HepG2 (cell line): ENCODE data around the gene CHST11. TPM values are rescaled to one million over a fixed set of nuclear protein-coding genes. Genes with fewer than 3 reads are reported as not detected.

ENCODE experiments used
- ATAC-seq: fragments of 200-7000 bp; cut with Tn5 transposase; 3 replicates; pipeline ENCODE4 v1.9.1; 2020; ENCODE audit warnings: mild to moderate bottlenecking, moderate library complexity
- BruUV-seq: library from RNA; stranded (reverse); fragments of 400-500 nt; replicated peaks from 2 replicates; lab custom pipeline; 2021; lab: Mats Ljungman, UMichigan
- CTCF ChIA-PET: fragments of 300-600 bp; formaldehyde crosslinking; extraction: SDS; loops from one replicate; lab custom pipeline; 2021; ENCODE audit warnings: low total read pairs, inconsistent platforms, low intra/inter-chr PET ratio; lab: Yijun Ruan, JAX
- POLR2A ChIA-PET: fragments of 350-600 bp; sonication (Branson Sonifier 250); formaldehyde crosslinking; loops from one replicate; lab custom pipeline; 2020; ENCODE audit warnings: antibody characterized with exemption, inconsistent platforms; lab: Yijun Ruan, JAX
- DNase-seq: peaks from one replicate; pipeline ENCODE4 v3.0.0-alpha.2; 2015; ENCODE audit warnings: low spot score
- FAIRE-seq: peaks from 3 replicates; lab custom pipeline; 2011; peaks lifted over from hg19 to GRCh38; lab: Jason Lieb, UNC
- H2AFZ ChIP-seq: one replicate; pipeline ENCODE4 v1.6.1; 2011; ENCODE audit warnings: low read length, inconsistent platforms
- H3K27ac ChIP-seq: fragments of 300-600 bp; 3 replicates; pipeline ENCODE4 v1.8.0; 2011; ENCODE audit warnings: mixed run types, mild to moderate bottlenecking, mixed read lengths, low read length, inconsistent platforms; ENCODE audit not compliant: insufficient read depth; ENCODE audit errors: extremely low read length
- H3K27me3 ChIP-seq, 2 experiments: fragments of 200-600 bp in 1 of 2; 2 replicates in 1 of 2; 3 replicates in 1 of 2; pipeline versions ENCODE4 v1.6.0 to v1.8.0; 2011; ENCODE audit warnings: low read length in 2 of 2, mild to moderate bottlenecking in 2 of 2, moderate library complexity in 2 of 2, inconsistent platforms in 1 of 2; ENCODE audit not compliant: insufficient read depth in 2 of 2, control insufficient read depth in 1 of 2
- H3K36me3 ChIP-seq, 2 experiments: fragments of 200-600 bp in 1 of 2; replicated peaks in 1 of 2; 2 replicates in 1 of 2; 3 replicates in 1 of 2; pipeline versions ENCODE4 v1.5.1 to v1.8.0; 2011; ENCODE audit warnings: low read length in 2 of 2, inconsistent platforms in 1 of 2; ENCODE audit not compliant: insufficient read depth in 2 of 2, control insufficient read depth in 1 of 2
- H3K4me1 ChIP-seq: 2 replicates; pipeline ENCODE4 v1.5.1; 2012; ENCODE audit warnings: low read length, inconsistent platforms; ENCODE audit not compliant: insufficient read depth
- H3K4me2 ChIP-seq: 2 replicates; pipeline ENCODE4 v1.6.0; 2011; ENCODE audit warnings: low read depth, low read length, inconsistent platforms
- H3K4me3 ChIP-seq, 3 experiments: fragments of 200-600 bp in 1 of 3; sonication (generic), shearing (Covaris generic) in 1 of 3; replicated peaks in 1 of 3; 2 replicates each; pipeline ENCODE4 v1.5.1; 2011 to 2016; ENCODE audit warnings: low read length in 3 of 3, inconsistent platforms in 2 of 3, low read depth in 2 of 3, mild to moderate bottlenecking in 2 of 3, control low read depth in 1 of 3, mixed read lengths in 1 of 3; ENCODE audit not compliant: insufficient read depth in 1 of 3
- H3K79me2 ChIP-seq: one replicate; pipeline ENCODE4 v1.6.1; 2011; ENCODE audit warnings: low read length, inconsistent platforms; ENCODE audit not compliant: insufficient read depth
- H3K9ac ChIP-seq: 2 replicates; pipeline ENCODE4 v1.6.0; 2011; ENCODE audit warnings: mild to moderate bottlenecking, low read depth, low read length, inconsistent platforms; ENCODE audit not compliant: insufficient read depth
- H3K9me3 ChIP-seq: 2 replicates; pipeline ENCODE4 v1.5.1; 2012; ENCODE audit warnings: mild to moderate bottlenecking, low read length
- H4K20me1 ChIP-seq: 2 replicates; pipeline ENCODE4 v1.6.0; 2011; ENCODE audit warnings: inconsistent platforms, mild to moderate bottlenecking, low read length, moderate library complexity; ENCODE audit not compliant: insufficient read depth
- AHR ChIP-seq: IDR thresholded peaks from 2 replicates; pipeline ENCODE4 v1.6.1; 2018; ENCODE audit warnings: missing genetic modification reagents, missing compliant biosample characterization
- BRCA1 ChIP-seq: sonication (generic); formaldehyde crosslinking; IDR thresholded peaks from 2 replicates; pipeline ENCODE4 v1.4.0; 2020; ENCODE audit warnings: missing genetic modification reagents
- HOXA7 ChIP-seq: sonication (generic); formaldehyde crosslinking; IDR thresholded peaks from 2 replicates; pipeline ENCODE4 v1.8.1; 2022; ENCODE audit warnings: mild to moderate bottlenecking, missing genetic modification reagents, moderate library complexity
- KDM1A ChIP-seq: IDR thresholded peaks from 2 replicates; pipeline ENCODE4 v1.6.1; 2016; ENCODE audit warnings: missing compliant biosample characterization
- NCOR1 ChIP-seq: fragments of 200-600 bp; sonication (generic); IDR thresholded peaks from 2 replicates; pipeline ENCODE4 v1.7.0; 2017; ENCODE audit warnings: antibody characterized with exemption, low read length, borderline replicate concordance
- PHB2 ChIP-seq: fragments of 450-650 bp; IDR thresholded peaks from 2 replicates; pipeline ENCODE4 v1.6.1; 2018; ENCODE audit not compliant: partially characterized antibody
- RBAK ChIP-seq: sonication (generic); formaldehyde crosslinking; IDR thresholded peaks from 2 replicates; pipeline ENCODE4 v1.5.1; 2020; ENCODE audit warnings: mild to moderate bottlenecking, missing genetic modification reagents
- SKI ChIP-seq: fragments of 450-650 bp; IDR thresholded peaks from one replicate; pipeline ENCODE4 v1.6.1; 2018; ENCODE audit warnings: mild to moderate bottlenecking; ENCODE audit not compliant: partially characterized antibody
- SNAPC5 ChIP-seq: sonication (generic); formaldehyde crosslinking; IDR thresholded peaks from 2 replicates; pipeline ENCODE4 v1.8.1; 2023; ENCODE audit warnings: mild to moderate bottlenecking, missing genetic modification reagents, borderline replicate concordance
- ZNF225 ChIP-seq: sonication (generic); formaldehyde crosslinking; IDR thresholded peaks from 2 replicates; pipeline ENCODE4 v1.4.0; 2020; ENCODE audit warnings: mild to moderate bottlenecking, missing genetic modification reagents
- ZNF772 ChIP-seq: sonication (generic); formaldehyde crosslinking; IDR thresholded peaks from 2 replicates; pipeline ENCODE4 v1.5.0; 2020; ENCODE audit warnings: mild to moderate bottlenecking, missing genetic modification reagents
- WGBS: methylation state at CpG from one replicate; pipeline ENCODE4 v1.1.6; 2017; ENCODE audit warnings: low lambda C conversion rate; 5-methylcytosine and 5-hydroxymethylcytosine counted together
- in situ Hi-C: cut with HindIII; loops from 2 replicates; pipeline ENCODE4 v1.10.0; 2017; ENCODE audit warnings: low pct_unique_long_range_greater_than_20kb; ENCODE audit not compliant: extremely low pct_ligation_motif_present
- intact Hi-C: fragments of 100-400 bp; cut with micrococcal nuclease; formaldehyde crosslinking; loops from one replicate; pipeline ENCODE4 v1.10.0; 2022; ENCODE audit not compliant: unreplicated experiment
- polyA plus RNA-seq, 8 experiments: library from polyadenylated mRNA; depleted of rRNA in 3 of 8; stranded (reverse) in 7 of 8; unstranded in 1 of 8; fragments of >200 nt; fragmentation: Illumina TruSeq in 4 of 8; extraction: Trizol in 4 of 8; gene quantifications; 2 replicates each; pipeline versions ENCODE4 v1.2.1 to v1.2.3, GENCODE V29; 2011 to 2016; ENCODE audit warnings: low read depth in 4 of 8, missing spikeins in 1 of 8, mixed read lengths in 1 of 8; ENCODE audit not compliant: insufficient read depth in 1 of 8
- total RNA-seq, 5 experiments: library from RNA; depleted of rRNA; stranded (reverse); fragments of >200 nt; fragmentation: Illumina TruSeq; extraction: Trizol; gene quantifications; 2 replicates each; pipeline ENCODE4 v1.2.3, GENCODE V29; 2016; ENCODE audit warnings: low read depth in 1 of 5

CHST11 gene
- total and polyA plus RNA-seq, 2 of the 13 experiments (the other 11 are each of a cell fraction or from before 2014, with no cell fraction given), result 0.15 TPM; not detected in 1

- ChIA-PET CTCF (no interaction called here), POLR2A (no interaction called here)
- 0% methylated on average over 3 of the region's 3 CpGs for WGBS
- H3K36me3 ChIP-seq, result no peaks in the 10 kb centered on the region
- H3K27ac ChIP-seq, result no peak overlapping the region
- DNase-seq (no peak), ATAC-seq (no peak), FAIRE-seq (no peak)
- TF ChIP-seq NCOR1 (no peak), SNAPC5 (CRISPR knock-in tag) (no peak), HOXA7 (CRISPR knock-in tag) (no peak), PHB2 (no peak), ZNF225 (CRISPR knock-in tag) (no peak), KDM1A (no peak), BRCA1 (no peak), ZNF772 (CRISPR knock-in tag) (no peak), AHR (CRISPR knock-in tag) (no peak), SKI (no peak), RBAK (CRISPR knock-in tag) (no peak)
- intact Hi-C loops, result no loop called here
- no peak overlapping the region for H3K4me3 ChIP-seq
- no peaks in the 10 kb centered on the region for H4K20me1 ChIP-seq
- in situ Hi-C loops, result no loop called here
- H2AFZ ChIP-seq, result no peak overlapping the region
- no peak overlapping the region for H3K4me2 ChIP-seq
- no peaks in the 10 kb centered on the region for H3K4me1 ChIP-seq
- peaks cover 0 to 19% of the 10 kb centered on the region in 2 experiments; a peak in 3 of 5 replicates for H3K27me3 ChIP-seq
- no peaks in the 10 kb centered on the region for H3K9me3 ChIP-seq
- no peak overlapping the region for H3K9ac ChIP-seq
- BruUV-seq, result no TSS peak
- no peaks in the 10 kb centered on the region for H3K79me2 ChIP-seq
Observed at GRCh38 chr12:104698871-104699270, 242.1 kb downstream of the CHST11 start.
